GM19193 (cell line): Measurements from ENCODE around the gene PSD4.

Experiments
- POLR2A ChIP-seq: IDR thresholded peaks from 4 replicates; pipeline ENCODE4 v1.6.1; 2011; ENCODE audit not compliant: insufficient read depth, insufficient read length; ENCODE audit errors: extremely low read depth

PSD4 gene

DNA sequence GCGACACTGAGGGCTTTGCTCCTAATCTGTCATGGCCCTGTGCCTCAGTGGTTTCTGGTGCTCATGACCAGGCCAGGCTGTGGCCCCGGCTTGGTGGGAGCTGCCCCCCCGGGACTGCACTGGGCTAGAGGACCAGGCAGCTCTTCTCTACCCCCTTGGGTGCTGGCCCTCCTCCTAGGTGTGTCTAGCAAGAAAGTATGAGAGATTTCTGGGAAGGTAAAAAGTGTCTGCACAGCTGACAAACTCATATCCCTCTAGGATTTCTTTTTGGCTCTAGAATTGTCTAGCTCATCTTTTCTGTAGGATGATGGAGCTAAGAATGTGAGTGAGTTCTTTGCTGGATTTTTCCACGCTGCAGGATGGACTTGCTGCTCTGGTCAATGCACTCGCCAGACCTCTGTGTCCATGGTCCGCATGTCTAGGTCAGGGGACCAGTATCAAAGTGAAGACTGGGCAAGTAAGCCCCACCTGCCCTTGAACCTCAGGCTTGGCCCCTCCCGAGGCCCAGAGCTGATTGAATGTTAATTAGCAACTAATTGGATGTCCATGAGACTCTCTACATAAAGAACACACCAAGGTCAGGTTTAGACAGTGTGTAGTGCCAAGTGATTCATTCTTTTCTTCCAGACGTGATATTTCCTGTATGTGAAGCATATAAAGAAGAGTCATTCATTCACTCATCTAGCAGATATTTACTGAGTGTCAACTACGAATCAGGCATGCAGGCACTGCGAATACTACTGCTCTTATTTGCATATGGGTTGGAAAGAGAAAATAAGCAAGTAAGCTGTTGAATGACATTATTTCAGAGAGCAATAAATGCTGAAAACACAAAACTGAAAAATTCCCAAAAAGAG lies 15.6 kb upstream of the PSD4 start:
- TF ChIP-seq POLR2A = no peak

GRCh38 chr2:113158884-113159553 lies 14.8 kb upstream of the PSD4 start:
- no peak for TF ChIP-seq POLR2A

DNA sequence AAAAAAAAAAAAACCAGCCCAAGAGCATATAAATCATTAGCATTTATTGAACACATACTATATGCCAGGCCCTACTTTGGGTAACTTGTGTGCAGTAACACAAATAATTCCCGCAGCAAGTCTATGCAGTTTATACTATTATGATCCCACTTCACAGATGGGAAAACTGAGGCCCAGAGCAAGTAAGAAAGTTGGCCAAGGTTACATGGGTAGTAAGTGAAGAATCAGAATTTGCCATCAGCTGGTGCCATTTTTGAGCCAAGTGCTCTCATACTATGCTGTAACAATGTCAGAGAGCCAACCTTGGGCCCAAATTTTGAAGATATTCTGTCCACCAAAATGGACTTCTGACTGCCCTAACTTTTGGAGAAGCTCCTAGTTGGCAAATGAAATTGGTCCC lies 13.5 kb upstream of the PSD4 start:
- TF ChIP-seq POLR2A = no peak

DNA sequence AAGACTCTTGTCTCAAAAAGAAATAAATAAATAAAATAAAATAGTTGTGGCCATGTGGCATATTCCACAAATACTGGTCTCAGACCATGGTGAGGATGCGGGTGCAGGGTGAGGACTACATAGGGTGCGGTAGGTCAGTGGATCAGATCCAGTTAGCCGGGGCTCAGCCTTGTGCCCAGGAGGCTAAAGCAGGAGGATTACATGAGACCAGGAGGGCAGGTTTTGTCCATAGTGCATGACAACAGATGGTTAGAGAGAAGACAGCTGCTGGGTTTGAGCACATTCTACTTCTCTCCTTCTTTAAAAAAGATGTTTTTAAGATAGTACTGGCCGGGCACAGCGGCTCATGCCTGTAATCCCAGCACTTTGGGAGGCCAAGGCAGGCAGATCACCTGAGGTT lies 12.8 kb upstream of the PSD4 start:
- no peak for TF ChIP-seq POLR2A

DNA sequence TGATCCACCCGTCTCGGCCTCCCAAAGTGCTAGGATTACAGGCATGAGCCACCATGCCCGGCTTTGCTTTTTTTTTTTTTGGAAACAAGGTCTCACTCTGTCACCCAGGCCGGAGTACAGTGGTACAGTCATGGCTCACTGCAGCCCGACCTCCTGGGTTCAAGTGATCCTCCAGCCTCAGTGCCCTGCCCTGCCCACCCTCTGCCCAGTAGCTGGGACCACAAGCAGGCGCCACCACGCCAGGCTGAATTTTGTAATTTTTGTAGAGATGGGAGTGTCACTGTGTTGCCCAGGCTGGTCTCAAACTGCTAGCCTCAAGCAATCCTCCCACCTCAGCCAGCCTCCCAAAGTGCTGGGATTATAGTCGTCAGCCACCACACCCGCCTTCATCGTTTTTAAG lies 11.6 kb upstream of the PSD4 start:
- no peak for TF ChIP-seq POLR2A

- no peak for TF ChIP-seq POLR2A
These were observed 10.9 kb upstream of the PSD4 start for GRCh38 chr2:113162869-113163268.

- TF ChIP-seq POLR2A = no peak
These were observed 9.4 kb upstream of the PSD4 start for GRCh38 chr2:113164215-113164929.

- TF ChIP-seq POLR2A = no peak
These were observed 8.7 kb upstream of the PSD4 start for GRCh38 chr2:113164930-113165585.

DNA sequence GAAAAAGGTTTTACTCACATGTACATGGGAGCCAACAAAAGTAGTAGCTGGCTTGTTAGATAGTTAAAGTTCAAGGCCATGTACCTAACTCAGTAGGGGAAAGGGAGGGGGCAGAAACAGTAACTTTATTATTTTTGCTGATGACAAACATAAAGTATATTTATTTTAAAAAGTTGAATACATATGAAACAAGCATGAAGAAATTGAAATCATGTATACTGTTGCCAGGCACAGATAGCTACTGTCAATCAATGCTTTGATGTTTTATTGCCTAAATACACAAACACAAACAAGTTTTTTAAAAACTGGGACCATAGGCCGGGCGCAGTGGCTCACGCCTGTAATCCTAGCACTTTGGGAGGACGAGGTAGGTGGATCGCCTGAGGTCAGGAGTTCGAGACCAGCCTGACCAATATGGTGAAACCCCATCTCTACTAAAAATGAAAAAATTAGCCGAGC lies 7.6 kb upstream of the PSD4 start:
- no peak for TF ChIP-seq POLR2A

- TF ChIP-seq POLR2A = no peak
These were observed 6.4 kb upstream of the PSD4 start for GRCh38 chr2:113167115-113167932.

DNA sequence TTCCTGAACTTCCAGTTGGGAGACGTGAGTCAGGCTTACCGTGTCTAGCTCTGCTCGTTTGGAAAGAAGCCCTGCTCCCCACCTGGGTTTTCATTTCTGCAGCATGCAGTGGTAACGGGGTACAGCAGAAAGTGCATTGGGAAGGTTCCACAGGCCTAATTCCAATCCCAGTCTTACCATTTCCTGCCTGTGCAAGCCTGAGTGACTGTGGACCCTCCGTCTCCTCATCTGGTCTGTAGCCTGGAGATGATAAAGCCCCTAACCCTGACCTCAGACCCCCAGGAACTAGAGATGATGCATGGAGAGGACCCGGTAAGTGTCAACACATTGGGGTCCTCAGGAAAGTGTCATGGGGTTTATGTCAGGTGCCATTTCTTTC lies 5.8 kb upstream of the PSD4 start:
- TF ChIP-seq POLR2A = no peak

GRCh38 chr2:113169002-113169530 lies 4.7 kb upstream of the PSD4 start:
- no peak for TF ChIP-seq POLR2A

DNA sequence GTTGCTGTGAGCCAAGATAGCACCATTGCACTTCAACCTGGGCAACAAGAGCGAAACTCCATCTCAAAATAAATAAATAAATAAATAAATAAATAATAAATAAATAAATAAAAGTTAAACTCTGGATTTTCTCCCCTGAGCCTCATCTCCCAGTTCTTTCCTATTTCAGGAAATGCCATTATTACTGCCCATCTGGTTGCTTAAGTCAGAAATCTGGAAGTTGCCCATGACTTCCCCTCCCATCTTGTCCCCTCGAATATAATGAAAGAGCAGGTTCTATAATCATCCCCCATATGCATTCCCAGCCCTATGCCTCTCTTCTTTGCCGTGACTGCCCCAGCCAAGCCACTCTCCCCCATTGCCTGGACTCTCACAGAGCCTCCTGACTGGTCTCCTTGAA lies 4.2 kb upstream of the PSD4 start:
- no peak for TF ChIP-seq POLR2A
